ENCODE data around the gene A1CF. TPM values are rescaled to one million over a fixed set of nuclear protein-coding genes. Genes with fewer than 3 reads are reported as not detected.

A1CF gene, protein sequence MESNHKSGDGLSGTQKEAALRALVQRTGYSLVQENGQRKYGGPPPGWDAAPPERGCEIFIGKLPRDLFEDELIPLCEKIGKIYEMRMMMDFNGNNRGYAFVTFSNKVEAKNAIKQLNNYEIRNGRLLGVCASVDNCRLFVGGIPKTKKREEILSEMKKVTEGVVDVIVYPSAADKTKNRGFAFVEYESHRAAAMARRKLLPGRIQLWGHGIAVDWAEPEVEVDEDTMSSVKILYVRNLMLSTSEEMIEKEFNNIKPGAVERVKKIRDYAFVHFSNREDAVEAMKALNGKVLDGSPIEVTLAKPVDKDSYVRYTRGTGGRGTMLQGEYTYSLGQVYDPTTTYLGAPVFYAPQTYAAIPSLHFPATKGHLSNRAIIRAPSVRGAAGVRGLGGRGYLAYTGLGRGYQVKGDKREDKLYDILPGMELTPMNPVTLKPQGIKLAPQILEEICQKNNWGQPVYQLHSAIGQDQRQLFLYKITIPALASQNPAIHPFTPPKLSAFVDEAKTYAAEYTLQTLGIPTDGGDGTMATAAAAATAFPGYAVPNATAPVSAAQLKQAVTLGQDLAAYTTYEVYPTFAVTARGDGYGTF
- total RNA-seq (under 1 TPM in 1 of 9 donors, not detected in 8; 0.08 TPM), polyA plus RNA-seq (under 1 TPM in 1 of 2 donors, not detected in 1; 0.03 TPM)
- long read RNA-seq, donor 1 = 0 reads
- long read RNA-seq, donor 2 = 0 reads
- long read RNA-seq, donor 3 = 0 reads

DNA sequence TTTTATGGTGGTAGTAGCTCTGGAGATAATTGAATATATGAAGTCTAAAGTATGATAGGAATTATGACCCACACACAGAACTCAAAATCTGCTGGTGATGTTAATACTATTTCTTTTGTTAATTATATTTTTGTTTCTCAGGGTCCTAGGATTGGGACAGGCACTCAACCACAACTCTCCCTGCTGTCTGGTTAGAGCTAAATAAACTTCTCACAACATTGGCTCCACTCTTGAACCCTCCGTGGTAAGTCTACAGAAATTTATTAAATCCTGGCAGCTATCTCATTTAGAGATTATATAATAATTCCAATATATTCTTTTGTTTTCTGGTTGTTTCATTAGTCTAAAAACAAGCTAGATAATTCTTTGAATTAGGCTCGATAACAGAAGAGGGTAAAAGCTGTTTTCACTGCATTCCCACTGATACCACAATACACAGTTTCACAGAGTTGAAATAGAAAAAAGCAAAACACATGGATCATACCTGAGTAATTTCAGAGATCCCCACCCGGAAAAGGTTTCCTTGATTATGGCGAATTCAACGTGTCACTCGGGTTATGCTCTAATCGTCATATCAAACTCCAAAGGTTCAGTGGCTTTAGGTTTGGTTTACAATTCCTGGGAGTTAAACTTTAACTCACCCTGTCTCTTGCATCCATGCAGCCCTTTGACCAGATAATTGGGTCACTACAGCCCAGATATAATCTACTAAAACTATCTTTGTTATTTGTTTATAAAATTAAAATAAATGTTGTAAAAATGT, at the start of gene A1CF:
Gene A1CF, minus strand, starts transcription at position 531 of the 763 bp plus-strand sequence. CDS start 25,687 bp downstream, outside the sequence.
- intact Hi-C loops (cut with DNase I) = no loop called here
- Histone ChIP-seq H3K36me3 (no peaks in the 10 kb centered on the region), H3K9me3 (no peaks in the 10 kb centered on the region), H3K4me3 (no peak within 1 kb of the TSS), H3K4me1 (no peaks in the 10 kb centered on the region), H3K27me3 (peaks cover 0 to 6% (median 0%) of the 10 kb centered on the region in 9 donors), H3K27ac (no peak within 1 kb of the TSS)
- TF ChIP-seq CTCF (IDR thresholded peaks at IDR 0.05) (no peak), POLR2A (IDR thresholded peaks at IDR 0.05) (no peak)
- DNase-seq (no peak), ATAC-seq (no peak)
- WGBS, 4 donors = 79 to 88% (median 83%) methylated on average over 7 of the region's 7 CpGs

DNA sequence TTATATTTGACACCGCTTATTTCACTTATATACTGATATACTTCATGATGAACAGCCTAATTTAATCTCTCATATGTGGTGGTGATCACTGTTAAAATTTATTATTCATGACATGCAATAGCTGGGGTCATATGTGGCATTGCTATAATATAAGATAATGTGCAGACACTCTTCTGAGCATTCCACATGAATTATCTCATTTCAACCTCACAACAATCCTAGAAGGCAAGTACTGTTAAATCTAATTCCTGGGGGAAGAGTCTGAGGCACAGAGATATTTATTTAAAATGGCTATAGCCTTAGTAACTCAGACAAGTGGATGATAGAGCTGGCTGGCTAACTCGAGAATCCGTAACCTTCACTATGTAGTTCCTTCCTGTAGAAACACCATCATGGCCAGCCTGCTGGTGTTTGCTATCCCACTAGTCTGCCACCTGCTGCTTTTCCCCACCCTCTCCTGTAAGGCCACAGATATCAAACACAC, 46.6 kb upstream of the A1CF start:
- Histone ChIP-seq H3K4me1 (peaks cover 0 to 11% (median 0%) of the 10 kb centered on the region in 12 donors), H3K9me3 (no peaks in the 10 kb centered on the region), H3K27ac (no peak overlapping the region), H3K4me3 (no peak overlapping the region), H3K36me3 (no peaks in the 10 kb centered on the region), H3K27me3 (peaks cover 0 to 3% (median 0%) of the 10 kb centered on the region in 9 donors)
- WGBS, 4 donors = 65 to 77% (median 74%) methylated on average over 3 of the region's 3 CpGs
- TF ChIP-seq CTCF (IDR thresholded peaks at IDR 0.05) = no peak
- TF ChIP-seq POLR2A (IDR thresholded peaks at IDR 0.05) = no peak
- ATAC-seq = no peak
- no peak for DNase-seq
- intact Hi-C loops (cut with DNase I) = no loop called here

- Histone ChIP-seq H3K27me3 (peaks cover 0 to 3% (median 0%) of the 10 kb centered on the region in 9 donors), H3K27ac (no peak overlapping the region), H3K4me1 (peaks cover 0 to 8% (median 0%) of the 10 kb centered on the region in 12 donors), H3K9me3 (no peaks in the 10 kb centered on the region), H3K4me3 (no peak overlapping the region), H3K36me3 (no peaks in the 10 kb centered on the region)
- TF ChIP-seq POLR2A (IDR thresholded peaks at IDR 0.05) (no peak), CTCF (IDR thresholded peaks at IDR 0.05) (no peak)
- no peak for DNase-seq
- 57 to 87% (median 70%) methylated on average over 1 of the region's 1 CpG for WGBS, 4 donors
- intact Hi-C loops (cut with DNase I) = no loop called here
- ATAC-seq = no peak
These were observed 44.2 kb upstream of the A1CF start for GRCh38 chr10:50929670-50930069.
